Left forelimb (tissue), 1 donor: ENCODE results near the gene CISH.

Source experiments
- DNase-seq: peaks from one replicate; pipeline ENCODE4 v3.0.0-alpha.2; 2018; ENCODE audit warnings: low spot score

CISH gene

GRCh38 chr3:50637011-50637410, 25.4 kb upstream of the CISH start:
- DNase-seq: no peak

- DNase-seq: no peak
These were observed 23.5 kb upstream of the CISH start for GRCh38 chr3:50635066-50635465.

- no peak for DNase-seq
These were observed 21.7 kb upstream of the CISH start for GRCh38 chr3:50633230-50633790.

GRCh38 chr3:50632450-50632849, 20.9 kb upstream of the CISH start:
- no peak for DNase-seq

- DNase-seq: no peak
These were observed 19.3 kb upstream of the CISH start for GRCh38 chr3:50630877-50631276.

GRCh38 chr3:50630394-50630793, 18.8 kb upstream of the CISH start:
- no peak for DNase-seq

- no peak for DNase-seq
These were observed 17.0 kb upstream of the CISH start for GRCh38 chr3:50628601-50629000.

GRCh38 chr3:50627407-50628051, 16.0 kb upstream of the CISH start:
- DNase-seq: no peak

- no peak for DNase-seq
These were observed 14.8 kb upstream of the CISH start for GRCh38 chr3:50626401-50626800.

GRCh38 chr3:50625231-50626182, 13.9 kb upstream of the CISH start:
- no peak for DNase-seq

- no peak for DNase-seq
These were observed 13.1 kb upstream of the CISH start for GRCh38 chr3:50624634-50625033.

GRCh38 chr3:50623840-50624474, 12.4 kb upstream of the CISH start:
- no peak for DNase-seq

GRCh38 chr3:50622881-50623280, 11.3 kb upstream of the CISH start:
- DNase-seq: no peak

- no peak for DNase-seq
These were observed 9.2 kb upstream of the CISH start for GRCh38 chr3:50620820-50621219.

GRCh38 chr3:50620420-50620819, 8.8 kb upstream of the CISH start:
- no peak for DNase-seq

- no peak for DNase-seq
These were observed 6.4 kb upstream of the CISH start for GRCh38 chr3:50617911-50618481.

GRCh38 chr3:50617096-50617791, 5.7 kb upstream of the CISH start, which contains the start of gene MAPKAPK3:
MAPKAPK3 (plus strand) TSS chr3:50617151; CDS start chr3:50617566, 415 bp downstream.
- DNase-seq: no peak

GRCh38 chr3:50616770-50617095, 5.2 kb upstream of the CISH start:
- peak; percentile 94 for DNase-seq

- DNase-seq: peak; percentile 86
These were observed 4.6 kb upstream of the CISH start for GRCh38 chr3:50616003-50616769.

GRCh38 chr3:50615190-50615589, 3.6 kb upstream of the CISH start:
- DNase-seq: no peak
